AG08395 (cell line): Measurements from ENCODE around the gene RBFOX1.

Source experiments
- DNase-seq: peaks from one replicate; pipeline ENCODE4 v3.0.0; 2012; ENCODE audit warnings: mixed read lengths, low spot score

Gene RBFOX1

GRCh38 chr16:7334801-7335560 is 2.3 kb downstream of the RBFOX1 start:
- no peak for DNase-seq

GRCh38 chr16:7335991-7336634 is 3.5 kb downstream of the RBFOX1 start:
- DNase-seq, result no peak

GRCh38 chr16:7336742-7337141 is 4.1 kb downstream of the RBFOX1 start:
- no peak for DNase-seq

- DNase-seq, result no peak
Measured at GRCh38 chr16:7338826-7339225, 6.2 kb downstream of the RBFOX1 start.

- no peak for DNase-seq
Measured at GRCh38 chr16:7339700-7340099, 7.1 kb downstream of the RBFOX1 start.

GRCh38 chr16:7340938-7341337 is 8.3 kb downstream of the RBFOX1 start:
- no peak for DNase-seq

- no peak for DNase-seq
Measured at GRCh38 chr16:7342598-7342997, 10.0 kb downstream of the RBFOX1 start.

- no peak for DNase-seq
Measured at GRCh38 chr16:7343243-7343642, 10.6 kb downstream of the RBFOX1 start.

GRCh38 chr16:7344830-7345780 is 12.5 kb downstream of the RBFOX1 start:
- no peak for DNase-seq

GRCh38 chr16:7350806-7351205 is 18.2 kb downstream of the RBFOX1 start:
- no peak for DNase-seq

GRCh38 chr16:7351610-7352510 is 19.2 kb downstream of the RBFOX1 start:
- DNase-seq, result no peak

GRCh38 chr16:7355758-7356157 is 23.1 kb downstream of the RBFOX1 start:
- DNase-seq, result no peak

GRCh38 chr16:7361416-7362129 is 28.9 kb downstream of the RBFOX1 start:
- no peak for DNase-seq

- DNase-seq, result no peak
Measured at GRCh38 chr16:7362231-7362630, 29.6 kb downstream of the RBFOX1 start.

- DNase-seq, result no peak
Measured at GRCh38 chr16:7363422-7364417, 31.1 kb downstream of the RBFOX1 start.

- no peak for DNase-seq
Measured at GRCh38 chr16:7366041-7366440, 33.4 kb downstream of the RBFOX1 start.

GRCh38 chr16:7366993-7367880 is 34.6 kb downstream of the RBFOX1 start:
- DNase-seq, result no peak

- no peak for DNase-seq
Measured at GRCh38 chr16:7369204-7369603, 36.6 kb downstream of the RBFOX1 start.

GRCh38 chr16:7372095-7372494 is 39.5 kb downstream of the RBFOX1 start:
- no peak for DNase-seq
